Spleen (tissue), 13 donors: ENCODE data around the gene PHACTR2. TPM values are rescaled to one million over a fixed set of nuclear protein-coding genes. Genes with fewer than 3 reads are reported as not detected.
"Not testable (repeated sequence)": the region's sequence is repeated elsewhere in the genome, so short reads cannot be mapped to it uniquely, and the experiment has no call there.

Experiments
- DNase-seq: peaks from one replicate; pipeline ENCODE4 v3.0.0-alpha.2; 2020
- H3K27ac ChIP-seq, 8 donors: fragments of 200-600 bp; sonication (generic) in 7 of 8; 1 replicate in 4 of 8; 2 replicates in 4 of 8; pipeline versions ENCODE4 v1.5.0 to v1.8.0; 2016 to 2021; ENCODE audit warnings: inconsistent platforms in 4 of 8, mild to moderate bottlenecking in 4 of 8, moderate library complexity in 1 of 8
- H3K27me3 ChIP-seq, 7 donors: fragments of 200-600 bp; sonication (generic) in 6 of 7; replicated peaks in 1 of 7; 1 replicate in 4 of 7; 2 replicates in 3 of 7; pipeline versions ENCODE4 v1.5.0 to v1.8.0; 2016 to 2021; ENCODE audit warnings: inconsistent platforms in 3 of 7, mild to moderate bottlenecking in 1 of 7
- H3K36me3 ChIP-seq, 6 donors: fragments of 200-600 bp; sonication (generic) in 5 of 6; 1 replicate in 4 of 6; 2 replicates in 2 of 6; pipeline versions ENCODE4 v1.5.0 to v1.8.0; 2016 to 2021; ENCODE audit warnings: inconsistent platforms in 2 of 6
- H3K4me1 ChIP-seq, 6 donors: fragments of 200-600 bp; sonication (generic) in 5 of 6; 1 replicate in 3 of 6; 2 replicates in 3 of 6; pipeline versions ENCODE4 v1.5.0 to v1.8.0; 2016 to 2021; ENCODE audit warnings: inconsistent platforms in 3 of 6
- H3K4me3 ChIP-seq, 8 donors: fragments of 200-600 bp; sonication (generic) in 7 of 8; 1 replicate in 4 of 8; 2 replicates in 4 of 8; pipeline versions ENCODE4 v1.5.0 to v1.8.0; 2016 to 2021; ENCODE audit warnings: inconsistent platforms in 4 of 8, mild to moderate bottlenecking in 4 of 8, moderate library complexity in 2 of 8
- H3K9me3 ChIP-seq, 8 donors: fragments of 200-600 bp; sonication (generic) in 7 of 8; 1 replicate in 4 of 8; 2 replicates in 4 of 8; pipeline versions ENCODE4 v1.5.0 to v1.8.0; 2016 to 2021; ENCODE audit warnings: inconsistent platforms in 4 of 8
- CTCF ChIP-seq, 11 experiments: fragments of 200-600 bp in 7 of 11; fragments of 450-650 bp in 4 of 11; sonication (generic) in 4 of 11; IDR thresholded peaks in 8 of 11; conservative IDR thresholded peaks in 3 of 11; 1 replicate in 7 of 11; 2 replicates in 4 of 11; pipeline versions ENCODE4 v1.4.0 to v1.8.0; 2016 to 2021; ENCODE audit warnings: antibody characterized with exemption in 11 of 11, inconsistent platforms in 4 of 11, mild to moderate bottlenecking in 1 of 11
- POLR2A ChIP-seq, 3 donors: fragments of 450-650 bp; IDR thresholded peaks; one replicate each; pipeline ENCODE4 v1.5.1; 2017; ENCODE audit warnings: antibody characterized with exemption in 3 of 3, mild to moderate bottlenecking in 1 of 3
- POLR2AphosphoS5 ChIP-seq, 3 donors: sonication (generic); formaldehyde crosslinking; IDR thresholded peaks; one replicate each; pipeline ENCODE4 v1.5.1; 2017; ENCODE audit warnings: antibody characterized with exemption in 3 of 3
- WGBS, 5 donors: extraction: QIAGEN DNeasy Blood & Tissue Kit in 3 of 5; methylation state at CpG; one replicate each; pipeline versions ENCODE4 v1.1.5 to v1.1.7; 2013 to 2018; 5-methylcytosine and 5-hydroxymethylcytosine counted together
- intact Hi-C: fragments of 100-400 bp; cut with DNase I; formaldehyde crosslinking; loops from one replicate; pipeline ENCODE4 v1.15.0; 2023; ENCODE audit warnings: low total_unique reads
- long read RNA-seq, 2 donors: transcript quantifications; one replicate each; lab custom pipeline, GENCODE V29; 2026
- polyA plus RNA-seq, 3 donors: library from polyadenylated mRNA; stranded (reverse); fragments of 200-250 nt; gene quantifications; one replicate each; pipeline ENCODE4 v1.2.1, GENCODE V29; 2013
- total RNA-seq, 7 donors: library from RNA; depleted of rRNA in 3 of 7; stranded (reverse); fragments of >200 nt in 3 of 7; fragmentation: NEBNext Ultra II Directional in 4 of 7; extraction: Animal tissue kit (Norgen Biotek cat#: 25700) in 4 of 7; gene quantifications; one replicate each; pipeline versions ENCODE4 v1.1.0 to v1.2.1, GENCODE V29; 2016 to 2021
- donor health status: healthy with polysubstance abuse.
- donor health status: DM: no; HTN: no; CAD: no; lungs with moderate emphysema.
- donor health status: DM: no; HTN: no; CAD: no.
- donor health status: Bipolar disorder and iron deficiency.
- donor health status: healthy.
- donor health status: DM: no; HTN: no; CAD: no.
- donor health status: DM: yes; HTN: yes; CAD: no.

PHACTR2 gene
- 100 to 1,000 TPM in 3 of 7 donors, 10 to 100 TPM in 4; 67.3 to 116 (median 82.4) TPM for total RNA-seq
- 10 to 100 TPM in 1 of 3 donors, 1 to 10 TPM in 2; 3.5 to 10.5 (median 4.0) TPM for polyA plus RNA-seq
- long read RNA-seq, donor 1, full-length matches to known transcripts, result 3 of 46 reads
- long read RNA-seq, donor 1, partial matches to known transcripts, result 43 of 46 reads
- long read RNA-seq, donor 1, other reads (novel, unspliced or antisense), result 0 of 46 reads
- long read RNA-seq, donor 2, full-length matches to known transcripts, result 4 of 4 reads
- long read RNA-seq, donor 2, partial matches to known transcripts, result 0 of 4 reads
- long read RNA-seq, donor 2, other reads (novel, unspliced or antisense), result 0 of 4 reads

GRCh38 chr6:143677891-143678791 is at the start of gene PHACTR2:
TSS of gene PHACTR2 (plus strand) at chr6:143677965. CDS start at chr6:143678164, 199 bp downstream.
- peak; percentile 88 for DNase-seq
- 0 to 8% (median 3%) methylated on average over 21 to 69 of the region's 69 CpGs for WGBS, 5 donors
- H3K4me1 ChIP-seq, result peaks cover 0 to 51% (median 19%) of the 10 kb centered on the region in 6 donors
- TF ChIP-seq POLR2A (IDR thresholded peaks at IDR 0.05) (peak in 1 of 3 donors; percentile 38), CTCF (IDR thresholded peaks at IDR 0.05 in 8 of 11, conservative IDR thresholded peaks at IDR 0.05 in 3 of 11) (no peak), POLR2AphosphoS5 (IDR thresholded peaks at IDR 0.05) (peak; percentile 68 to 87 (median 84))
- peak within 1 kb of the TSS; percentile 52 to 87 (median 74) for H3K4me3 ChIP-seq
- intact Hi-C loops, result loop anchor here (5.0 kb wide), 1 partner anchor 164 kb away; the partner anchor contains the start of gene LTV1
- peak within 1 kb of the TSS; percentile 59 to 92 (median 88) for H3K27ac ChIP-seq
- H3K36me3 ChIP-seq, result no peaks in the 10 kb centered on the region
- H3K27me3 ChIP-seq, result peaks cover 0 to 17% (median 0%) of the 10 kb centered on the region in 7 donors
- peaks cover 0 to 16% (median 11%) of the 10 kb centered on the region in 8 donors for H3K9me3 ChIP-seq

- Histone ChIP-seq H3K27ac (no peak overlapping the region), H3K9me3 (no peaks in the 10 kb centered on the region), H3K4me1 (no peaks in the 10 kb centered on the region), H3K36me3 (no peaks in the 10 kb centered on the region), H3K4me3 (no peak overlapping the region), H3K27me3 (no peaks in the 10 kb centered on the region)
- intact Hi-C loops, result no loop called here
- TF ChIP-seq POLR2AphosphoS5 (IDR thresholded peaks at IDR 0.05), result no peak
- no peak for TF ChIP-seq POLR2A (IDR thresholded peaks at IDR 0.05)
- no peak for TF ChIP-seq CTCF (IDR thresholded peaks at IDR 0.05 in 8 of 11, conservative IDR thresholded peaks at IDR 0.05 in 3 of 11)
- 78 to 85% (median 83%) methylated on average over 12 of the region's 12 CpGs for WGBS, 5 donors
- DNase-seq, result no peak
Observed at GRCh38 chr6:143629104-143630080, 48.4 kb upstream of the PHACTR2 start.

- H3K4me1 ChIP-seq, intact Hi-C loops, H3K27ac ChIP-seq, H3K9me3 ChIP-seq, H3K36me3 ChIP-seq, H3K4me3 ChIP-seq, H3K27me3 ChIP-seq, DNase-seq: not testable (repeated sequence)
- WGBS, 5 donors, result 93 to 98% (median 94%) methylated on average over 4 of the region's 4 CpGs
Observed at GRCh38 chr6:143631196-143631595, 46.6 kb upstream of the PHACTR2 start.

GRCh38 chr6:143632894-143633293 is 44.9 kb upstream of the PHACTR2 start:
- Histone ChIP-seq H3K36me3 (no peaks in the 10 kb centered on the region), H3K9me3 (no peaks in the 10 kb centered on the region), H3K27me3 (no peaks in the 10 kb centered on the region), H3K4me3 (no peak overlapping the region), H3K27ac (no peak overlapping the region), H3K4me1 (no peaks in the 10 kb centered on the region)
- DNase-seq, result no peak
- intact Hi-C loops, result no loop called here
- 89 to 98% (median 96%) methylated on average over 4 of the region's 4 CpGs for WGBS, 5 donors
- no peak for TF ChIP-seq POLR2A (IDR thresholded peaks at IDR 0.05)
- TF ChIP-seq POLR2AphosphoS5 (IDR thresholded peaks at IDR 0.05), result no peak
- TF ChIP-seq CTCF (IDR thresholded peaks at IDR 0.05 in 8 of 11, conservative IDR thresholded peaks at IDR 0.05 in 3 of 11), result no peak
